ENCODE data around the gene MPDZ. TPM values are rescaled to one million over a fixed set of nuclear protein-coding genes. Genes with fewer than 3 reads are reported as not detected.

MPDZ gene
- total RNA-seq, 1 experiment from 2014 or later, result 0.12 TPM

DNA sequence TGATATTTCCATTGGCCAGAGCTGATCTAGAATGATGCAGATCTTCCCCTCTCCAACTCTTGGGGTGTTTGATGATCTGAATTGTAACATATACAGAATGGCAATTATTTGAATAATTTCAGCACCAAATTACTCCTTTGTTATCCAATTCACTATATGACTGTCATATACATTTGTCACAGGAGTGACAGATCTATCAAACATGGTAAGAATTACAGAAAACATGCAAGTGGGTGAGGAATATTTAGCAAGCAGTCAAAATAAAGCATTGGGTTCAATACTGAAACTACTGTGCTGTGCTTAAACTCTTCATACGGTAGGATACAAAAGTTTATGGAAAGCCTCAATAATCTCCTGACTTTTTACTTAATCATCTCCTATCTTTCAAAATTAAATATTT lies 8.8 kb downstream of the MPDZ start:
- H3K4me3 ChIP-seq (replicated peaks in 1 of 2; ENCODE audit: low read depth in 1 of 2, low read length in 2 of 2), result no peak overlapping the region
- ChIA-PET POLR2A (no interaction called here), CTCF (no interaction called here), RAD21 (ENCODE audit: low non-redundant PET in 1 of 2, low total read pairs in 2 of 2, uncharacterized antibody in 2 of 2, unreplicated experiment in 2 of 2) (no interaction called here)
- intact Hi-C loops (cut with micrococcal nuclease), result no loop called here
- no peaks in the 10 kb centered on the region for H3K9me3 ChIP-seq (ENCODE audit: control insufficient read depth in 1 of 2, insufficient read depth in 1 of 2, low read depth in 1 of 2, low read length in 2 of 2)
- no peaks in the 10 kb centered on the region for H3K36me3 ChIP-seq (ENCODE audit: control insufficient read depth in 1 of 2, insufficient read depth in 2 of 2, low read length in 2 of 2)
- ATAC-seq (no peak), DNase-seq (ENCODE audit: low read depth, low spot score) (no peak)
- peaks cover 0 to 12% of the 10 kb centered on the region in 2 experiments; a peak in 2 of 4 replicates for H3K4me1 ChIP-seq (ENCODE audit: control insufficient read depth in 1 of 2, insufficient read depth in 2 of 2, low read length in 2 of 2)
- H3K4me2 ChIP-seq (ENCODE audit: low read length), result no peak overlapping the region
- H4K20me1 ChIP-seq (ENCODE audit: insufficient read depth), result no peaks in the 10 kb centered on the region
- TF ChIP-seq SP1 (IDR thresholded peaks at IDR 0.05; ENCODE audit: low read depth) (no peak), TCF7L2 (IDR thresholded peaks at IDR 0.05; ENCODE audit: borderline replicate concordance, extremely low read depth, insufficient read depth, insufficient read length) (no peak), POLR2AphosphoS5 (IDR thresholded peaks at IDR 0.05; ENCODE audit: low read depth, low read length) (no peak), SRF (IDR thresholded peaks at IDR 0.05; ENCODE audit: low read depth) (no peak), ELF1 (IDR thresholded peaks at IDR 0.05; ENCODE audit: borderline replicate concordance, low read depth) (no peak), CEBPB (IDR thresholded peaks at IDR 0.05; ENCODE audit: low read depth) (no peak), POLR2A (IDR thresholded peaks at IDR 0.05; ENCODE audit: borderline replicate concordance, extremely low read depth, insufficient read depth, insufficient read length) (no peak), EZH2phosphoT487 (IDR thresholded peaks at IDR 0.05; ENCODE audit: borderline replicate concordance) (no peak), YY1 (IDR thresholded peaks at IDR 0.05; ENCODE audit: extremely low read depth, insufficient replicate concordance, low read depth, low read length) (no peak), EGR1 (IDR thresholded peaks at IDR 0.05; ENCODE audit: low read depth) (no peak), SIN3A (IDR thresholded peaks at IDR 0.05; ENCODE audit: low read depth) (no peak), CTCF (IDR thresholded peaks at IDR 0.05 in 2 of 3, conservative IDR thresholded peaks at IDR 0.05 in 1 of 3; ENCODE audit: borderline replicate concordance in 1 of 3, insufficient read depth in 1 of 3, low read depth in 2 of 3, low read length in 2 of 3) (no peak)
- H3K27ac ChIP-seq (ENCODE audit: low read depth, low read length), result no peak overlapping the region
- no peak overlapping the region for H3K9ac ChIP-seq (ENCODE audit: low read length)
- H3K27me3 ChIP-seq (ENCODE audit: insufficient read depth, low read length), result no peaks in the 10 kb centered on the region
- no TSS peak for BruUV-seq (replicated peaks)
- H3K79me2 ChIP-seq (ENCODE audit: insufficient read depth, low read length), result no peaks in the 10 kb centered on the region
- no peak overlapping the region for H2AFZ ChIP-seq (ENCODE audit: low read depth, low read length, poor library complexity, severe bottlenecking)
- H3K9me2 ChIP-seq (ENCODE audit: insufficient read depth), result no peaks in the 10 kb centered on the region

All from HCT116 (cell line).